Stomach (tissue), 4 donors: ENCODE data around the gene GRIP2.

Experiments
- CTCF ChIP-seq, 7 experiments: fragments of 450-650 bp in 4 of 7; fragments of 200-600 bp in 3 of 7; sonication (generic) in 3 of 7; IDR thresholded peaks; one replicate each; pipeline ENCODE4 v1.5.1; 2016 to 2019; ENCODE audit warnings: antibody characterized with exemption in 7 of 7, control low read depth in 2 of 7, mild to moderate bottlenecking in 1 of 7
- EP300 ChIP-seq: sonication (generic); formaldehyde crosslinking; IDR thresholded peaks from one replicate; pipeline ENCODE4 v1.6.1; 2017; ENCODE audit warnings: antibody characterized with exemption
- POLR2A ChIP-seq, 4 donors: fragments of 450-650 bp; IDR thresholded peaks; one replicate each; pipeline ENCODE4 v1.6.1; 2016; ENCODE audit warnings: antibody characterized with exemption in 4 of 4, control low read depth in 2 of 4, mild to moderate bottlenecking in 1 of 4, moderate library complexity in 1 of 4

- TF ChIP-seq CTCF (IDR thresholded peaks at IDR 0.05) (no peak), EP300 (no peak), POLR2A (IDR thresholded peaks at IDR 0.05) (no peak)
Observed at GRCh38 chr3:14460342-14461005, 79.7 kb downstream of the GRIP2 start.
